ENCODE results near the gene CASQ1.

The CASQ1 gene

GRCh38 chr1:160205242-160206035 lies 15.1 kb downstream of the CASQ1 start, which contains the start of gene PEA15:
Gene PEA15 (plus strand): TSS chr1:160205384. CDS start chr1:160211545, 6,161 bp downstream.
- DNase-seq: peak in 3 of 4 experiments; percentile 33 to 64 (median 34)

- peak in 2 of 4 experiments; percentile 9 to 22 for DNase-seq
Observed at GRCh38 chr1:160206036-160206389, 15.6 kb downstream of the CASQ1 start.

- DNase-seq: no peak
Observed at GRCh38 chr1:160206421-160207117, 16.2 kb downstream of the CASQ1 start.

GRCh38 chr1:160207118-160207650 lies 16.8 kb downstream of the CASQ1 start:
- DNase-seq: no peak

GRCh38 chr1:160207771-160208556 lies 17.6 kb downstream of the CASQ1 start:
- DNase-seq: no peak

- no peak for DNase-seq
Observed at GRCh38 chr1:160208557-160209320, 18.4 kb downstream of the CASQ1 start.

- no peak for DNase-seq
Observed at GRCh38 chr1:160209321-160210046, 19.1 kb downstream of the CASQ1 start.

- DNase-seq: no peak
Observed at GRCh38 chr1:160210561-160210960, 20.2 kb downstream of the CASQ1 start.

GRCh38 chr1:160211046-160211790 lies 20.8 kb downstream of the CASQ1 start:
- no peak for DNase-seq

- no peak for DNase-seq
Observed at GRCh38 chr1:160214481-160215140, 24.2 kb downstream of the CASQ1 start.

GRCh38 chr1:160216301-160216700 lies 25.9 kb downstream of the CASQ1 start:
- DNase-seq: no peak

- no peak for DNase-seq
Observed at GRCh38 chr1:160217481-160218051, 27.2 kb downstream of the CASQ1 start.

GRCh38 chr1:160219062-160219929 lies 28.9 kb downstream of the CASQ1 start:
- DNase-seq: no peak

GRCh38 chr1:160220301-160220700 lies 29.9 kb downstream of the CASQ1 start:
- no peak for DNase-seq

GRCh38 chr1:160221089-160221488 lies 30.7 kb downstream of the CASQ1 start:
- no peak for DNase-seq

GRCh38 chr1:160222546-160222945 lies 32.2 kb downstream of the CASQ1 start:
- no peak for DNase-seq

GRCh38 chr1:160224606-160225005 lies 34.2 kb downstream of the CASQ1 start:
- DNase-seq: no peak

- DNase-seq: no peak
Observed at GRCh38 chr1:160225345-160225744, 35.0 kb downstream of the CASQ1 start.

- no peak for DNase-seq
Observed at GRCh38 chr1:160226623-160227022, 36.2 kb downstream of the CASQ1 start.

Measured in activated naive CD4-positive, alpha-beta T cell (primary cell).